Lower lobe of right lung (tissue), 2 donors: ENCODE measurements around the gene WDR7. TPM values are rescaled to one million over a fixed set of nuclear protein-coding genes. Genes with fewer than 3 reads are reported as not detected.

ENCODE experiments used
- ATAC-seq, 2 donors: fragments of 200-7000 bp; cut with Tn5 transposase; one replicate each; pipeline ENCODE4 v1.9.1; 2020 to 2022; ENCODE audit warnings: mild to moderate bottlenecking in 2 of 2, moderate library complexity in 2 of 2
- DNase-seq: peaks from one replicate; pipeline ENCODE4 v3.0.0-alpha.2; 2020
- H3K27ac ChIP-seq: fragments of 200-600 bp; one replicate; pipeline ENCODE4 v1.8.0; 2022
- H3K27me3 ChIP-seq: fragments of 200-600 bp; one replicate; pipeline ENCODE4 v1.8.0; 2022; ENCODE audit warnings: low read depth
- H3K36me3 ChIP-seq: fragments of 200-600 bp; one replicate; pipeline ENCODE4 v1.8.0; 2022; ENCODE audit warnings: mild to moderate bottlenecking
- H3K4me1 ChIP-seq: fragments of 200-600 bp; one replicate; pipeline ENCODE4 v1.8.0; 2022
- H3K4me3 ChIP-seq: fragments of 200-600 bp; one replicate; pipeline ENCODE4 v1.8.0; 2022; ENCODE audit warnings: mild to moderate bottlenecking
- H3K9me3 ChIP-seq: fragments of 200-600 bp; one replicate; pipeline ENCODE4 v1.8.0; 2022
- intact Hi-C: fragments of 100-400 bp; cut with DNase I; formaldehyde crosslinking; loops from one replicate; pipeline ENCODE4 v1.11.0; 2022
- total RNA-seq: library from RNA; stranded (reverse); fragmentation: NEBNext Ultra II Directional; extraction: Animal tissue kit (Norgen Biotek cat#: 25700); gene quantifications from one replicate; pipeline ENCODE4 v1.2.1, GENCODE V29; 2021
- TF ChIP-seq, protein P1 (sequence below): fragments of 200-600 bp; IDR thresholded peaks from one replicate; pipeline ENCODE4 v1.8.0; 2022; ENCODE audit warnings: antibody characterized with exemption, mild to moderate bottlenecking
- donor health status: DM: no; HTN: yes; CAD: no; lungs with severe emphysema.

Gene WDR7
- total RNA-seq, 1 donor from 2014 or later = 29.1 TPM

- no peaks in the 10 kb centered on the region for H3K27me3 ChIP-seq
- no peak overlapping the region for H3K27ac ChIP-seq
- intact Hi-C loops = no loop called here
- H3K9me3 ChIP-seq = no peaks in the 10 kb centered on the region
- H3K4me1 ChIP-seq = no peaks in the 10 kb centered on the region
- TF ChIP-seq, protein P1, sequence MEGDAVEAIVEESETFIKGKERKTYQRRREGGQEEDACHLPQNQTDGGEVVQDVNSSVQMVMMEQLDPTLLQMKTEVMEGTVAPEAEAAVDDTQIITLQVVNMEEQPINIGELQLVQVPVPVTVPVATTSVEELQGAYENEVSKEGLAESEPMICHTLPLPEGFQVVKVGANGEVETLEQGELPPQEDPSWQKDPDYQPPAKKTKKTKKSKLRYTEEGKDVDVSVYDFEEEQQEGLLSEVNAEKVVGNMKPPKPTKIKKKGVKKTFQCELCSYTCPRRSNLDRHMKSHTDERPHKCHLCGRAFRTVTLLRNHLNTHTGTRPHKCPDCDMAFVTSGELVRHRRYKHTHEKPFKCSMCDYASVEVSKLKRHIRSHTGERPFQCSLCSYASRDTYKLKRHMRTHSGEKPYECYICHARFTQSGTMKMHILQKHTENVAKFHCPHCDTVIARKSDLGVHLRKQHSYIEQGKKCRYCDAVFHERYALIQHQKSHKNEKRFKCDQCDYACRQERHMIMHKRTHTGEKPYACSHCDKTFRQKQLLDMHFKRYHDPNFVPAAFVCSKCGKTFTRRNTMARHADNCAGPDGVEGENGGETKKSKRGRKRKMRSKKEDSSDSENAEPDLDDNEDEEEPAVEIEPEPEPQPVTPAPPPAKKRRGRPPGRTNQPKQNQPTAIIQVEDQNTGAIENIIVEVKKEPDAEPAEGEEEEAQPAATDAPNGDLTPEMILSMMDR = no peak
- no peak for DNase-seq
- no peak overlapping the region for H3K4me3 ChIP-seq
- no peak for ATAC-seq
- peaks cover 3% of the 10 kb centered on the region for H3K36me3 ChIP-seq
Measured at GRCh38 chr18:56836173-56836572, 185.0 kb downstream of the WDR7 start.

DNA sequence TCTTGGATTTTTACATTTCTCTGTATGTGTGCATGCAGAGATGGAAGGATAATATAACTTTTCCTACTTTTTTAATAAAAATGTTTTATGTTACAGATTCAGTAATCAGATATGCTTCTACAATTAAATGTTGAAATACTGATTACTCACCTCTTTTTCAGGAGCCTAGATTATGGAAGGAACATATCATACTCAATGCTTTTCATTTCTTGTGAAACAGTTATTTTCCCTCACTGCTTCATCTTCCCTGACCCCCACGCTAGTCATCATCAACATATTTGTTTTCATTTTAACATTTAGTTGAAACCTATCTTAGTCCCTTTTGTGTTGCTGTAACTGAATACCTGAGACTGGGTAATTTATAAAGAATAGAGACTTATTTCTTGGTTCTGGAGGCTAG is 190.7 kb downstream of the WDR7 start:
- TF ChIP-seq, protein P1 = no peak
- H3K4me3 ChIP-seq = no peak overlapping the region
- intact Hi-C loops = no loop called here
- no peaks in the 10 kb centered on the region for H3K9me3 ChIP-seq
- no peak for DNase-seq
- H3K27ac ChIP-seq = no peak overlapping the region
- H3K36me3 ChIP-seq = peaks cover 3% of the 10 kb centered on the region
- H3K4me1 ChIP-seq = no peaks in the 10 kb centered on the region
- no peaks in the 10 kb centered on the region for H3K27me3 ChIP-seq
- no peak for ATAC-seq

GRCh38 chr18:56843241-56843640 is 192.1 kb downstream of the WDR7 start:
- H3K9me3 ChIP-seq = no peaks in the 10 kb centered on the region
- no peaks in the 10 kb centered on the region for H3K4me1 ChIP-seq
- H3K4me3 ChIP-seq = no peak overlapping the region
- H3K27me3 ChIP-seq = no peaks in the 10 kb centered on the region
- ATAC-seq (no peak), DNase-seq (no peak)
- intact Hi-C loops = no loop called here
- no peak overlapping the region for H3K27ac ChIP-seq
- TF ChIP-seq, protein P1 = no peak
- H3K36me3 ChIP-seq = no peaks in the 10 kb centered on the region

- H3K4me3 ChIP-seq = no peak overlapping the region
- H3K9me3 ChIP-seq = no peaks in the 10 kb centered on the region
- intact Hi-C loops = no loop called here
- no peaks in the 10 kb centered on the region for H3K27me3 ChIP-seq
- H3K4me1 ChIP-seq = no peaks in the 10 kb centered on the region
- ATAC-seq = no peak
- TF ChIP-seq, protein P1 = no peak
- DNase-seq = no peak
- no peak overlapping the region for H3K27ac ChIP-seq
- H3K36me3 ChIP-seq = no peaks in the 10 kb centered on the region
Measured at GRCh38 chr18:56844556-56844955, 193.4 kb downstream of the WDR7 start.

GRCh38 chr18:56851774-56852173 is 200.6 kb downstream of the WDR7 start:
- intact Hi-C loops = no loop called here
- no peak overlapping the region for H3K27ac ChIP-seq
- H3K9me3 ChIP-seq = no peaks in the 10 kb centered on the region
- H3K4me1 ChIP-seq = no peaks in the 10 kb centered on the region
- TF ChIP-seq, protein P1 = no peak
- DNase-seq (no peak), ATAC-seq (no peak)
- H3K36me3 ChIP-seq = no peaks in the 10 kb centered on the region
- no peak overlapping the region for H3K4me3 ChIP-seq
- no peaks in the 10 kb centered on the region for H3K27me3 ChIP-seq

DNA sequence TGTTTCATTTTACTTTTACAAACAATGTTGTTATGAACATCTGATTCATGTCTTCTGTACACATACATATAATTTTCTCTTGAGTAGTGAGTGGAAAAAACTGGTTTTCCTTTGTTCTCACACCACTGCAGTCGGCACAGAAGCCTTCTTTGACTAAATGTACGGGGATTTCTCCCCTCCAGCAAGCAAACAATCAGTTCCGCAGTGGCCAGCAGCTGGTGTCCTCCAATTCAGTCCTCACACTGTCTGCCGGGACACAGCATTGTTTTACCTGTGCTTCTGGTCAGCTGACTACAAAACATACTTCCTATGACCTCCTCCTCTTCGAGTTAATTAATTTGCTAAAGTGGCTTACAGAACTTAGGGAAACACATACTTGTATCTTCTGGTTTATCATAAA is 202.8 kb downstream of the WDR7 start:
- Histone ChIP-seq H3K4me3 (no peak overlapping the region), H3K27ac (no peak overlapping the region), H3K36me3 (no peaks in the 10 kb centered on the region), H3K27me3 (no peaks in the 10 kb centered on the region), H3K9me3 (no peaks in the 10 kb centered on the region), H3K4me1 (no peaks in the 10 kb centered on the region)
- TF ChIP-seq, protein P1 = no peak
- DNase-seq (no peak), ATAC-seq (no peak)
- intact Hi-C loops = no loop called here
